Aorta (tissue), 5 donors: Measurements from ENCODE around the gene CELF3. TPM values are rescaled to one million over a fixed set of nuclear protein-coding genes. Genes with fewer than 3 reads are reported as not detected.

Experiments
- ATAC-seq: fragments of 200-7000 bp; cut with Tn5 transposase; one replicate; pipeline ENCODE4 v1.9.1; 2022; ENCODE audit warnings: moderate library complexity; ENCODE audit not compliant: low FRiP score
- DNase-seq, 2 donors: peaks; one replicate each; pipeline ENCODE4 v3.0.0-alpha.2; 2020
- H3K27ac ChIP-seq, 2 donors: one replicate each; pipeline ENCODE4 v1.5.1; 2013; ENCODE audit warnings: low read length in 2 of 2, mild to moderate bottlenecking in 2 of 2, moderate library complexity in 2 of 2, control low read depth in 1 of 2, inconsistent platforms in 1 of 2, low read depth in 1 of 2
- H3K27me3 ChIP-seq, 2 donors: one replicate each; pipeline ENCODE4 v1.6.1; 2013; ENCODE audit warnings: control low read depth in 1 of 2, low read length in 1 of 2, mild to moderate bottlenecking in 1 of 2, moderate library complexity in 1 of 2; ENCODE audit not compliant: insufficient read depth in 2 of 2, control insufficient read depth in 1 of 2
- H3K36me3 ChIP-seq, 2 donors: one replicate each; pipeline ENCODE4 v1.6.1; 2013; ENCODE audit warnings: control low read depth in 1 of 2, low read length in 1 of 2, mild to moderate bottlenecking in 1 of 2; ENCODE audit not compliant: insufficient read depth in 2 of 2, control insufficient read depth in 1 of 2
- H3K4me1 ChIP-seq, 2 donors: one replicate each; pipeline ENCODE4 v1.6.1; 2013; ENCODE audit warnings: low read length in 2 of 2, control low read depth in 1 of 2, mild to moderate bottlenecking in 1 of 2, moderate library complexity in 1 of 2; ENCODE audit not compliant: insufficient read depth in 2 of 2, control insufficient read depth in 1 of 2
- H3K4me3 ChIP-seq, 2 donors: one replicate each; pipeline ENCODE4 v1.5.1; 2013; ENCODE audit warnings: low read length in 2 of 2, control low read depth in 1 of 2, mild to moderate bottlenecking in 1 of 2
- H3K9me3 ChIP-seq: one replicate; pipeline ENCODE4 v1.6.1; 2013; ENCODE audit warnings: mild to moderate bottlenecking, low read length; ENCODE audit not compliant: control insufficient read depth
- WGBS, 2 donors: extraction: QIAGEN DNeasy Blood & Tissue Kit; methylation state at CpG; one replicate each; pipeline ENCODE4 v1.1.7; 2013; 5-methylcytosine and 5-hydroxymethylcytosine counted together
- intact Hi-C, 2 donors: fragments of 100-400 bp; cut with DNase I; formaldehyde crosslinking; loops; one replicate each; pipeline versions ENCODE4 v1.14.2 to v1.15.0; 2022
- polyA plus RNA-seq, 2 donors: library from polyadenylated mRNA; stranded (reverse); fragments of 200-250 nt; gene quantifications; one replicate each; pipeline ENCODE4 v1.2.3, GENCODE V29; 2013
- total RNA-seq, 2 donors: library from RNA; stranded (reverse); fragmentation: NEBNext Ultra II Directional; extraction: Animal tissue kit (Norgen Biotek cat#: 25700); gene quantifications; one replicate each; pipeline ENCODE4 v1.2.1, GENCODE V29; 2021
- donor health status: healthy with polysubstance abuse.
- donor health status: Bipolar disorder and iron deficiency.
- donor health status: DM: no; HTN: no; CAD: no.
- donor health status: DM: no; HTN: no; CAD: no.
- donor health status: DM: yes; HTN: yes; CAD: no.

Gene CELF3
- total and polyA plus RNA-seq, 4 donors: 0.13 TPM; not detected in 3

DNA sequence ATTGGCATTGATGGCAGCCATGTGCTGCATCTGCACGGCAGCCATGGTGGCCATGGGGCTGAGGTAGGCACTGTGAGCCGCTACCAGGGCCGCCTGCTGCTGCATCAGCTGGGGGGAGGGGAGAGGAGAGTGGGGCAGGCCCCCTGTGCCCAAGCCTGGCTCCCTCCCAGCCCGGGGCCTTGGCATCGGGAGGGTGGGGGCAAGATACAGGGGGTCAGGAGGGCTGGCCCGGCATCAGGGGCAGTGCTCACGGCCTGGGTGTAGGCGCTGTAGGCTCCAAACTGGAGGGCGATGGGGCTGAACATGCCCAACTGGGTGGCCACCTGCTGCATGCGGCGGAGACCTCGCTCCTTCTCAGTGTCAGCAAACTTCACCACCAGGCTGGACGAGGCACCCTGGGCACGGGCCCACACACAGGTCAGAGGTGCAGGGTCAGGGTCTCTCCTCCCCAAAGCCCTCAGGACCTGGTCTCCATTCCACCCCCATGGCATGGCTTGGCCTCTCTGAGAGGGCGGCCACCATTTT is 9.0 kb downstream of the CELF3 start:
- Histone ChIP-seq H3K36me3 (no peaks in the 10 kb centered on the region), H3K4me3 (no peak overlapping the region), H3K9me3 (no peaks in the 10 kb centered on the region), H3K27me3 (no peaks in the 10 kb centered on the region), H3K27ac (no peak overlapping the region), H3K4me1 (no peaks in the 10 kb centered on the region)
- WGBS, 2 donors: 90% methylated on average over 14 to 15 of the region's 15 CpGs
- intact Hi-C loops: no loop called here
- no peak for ATAC-seq
- no peak for DNase-seq

DNA sequence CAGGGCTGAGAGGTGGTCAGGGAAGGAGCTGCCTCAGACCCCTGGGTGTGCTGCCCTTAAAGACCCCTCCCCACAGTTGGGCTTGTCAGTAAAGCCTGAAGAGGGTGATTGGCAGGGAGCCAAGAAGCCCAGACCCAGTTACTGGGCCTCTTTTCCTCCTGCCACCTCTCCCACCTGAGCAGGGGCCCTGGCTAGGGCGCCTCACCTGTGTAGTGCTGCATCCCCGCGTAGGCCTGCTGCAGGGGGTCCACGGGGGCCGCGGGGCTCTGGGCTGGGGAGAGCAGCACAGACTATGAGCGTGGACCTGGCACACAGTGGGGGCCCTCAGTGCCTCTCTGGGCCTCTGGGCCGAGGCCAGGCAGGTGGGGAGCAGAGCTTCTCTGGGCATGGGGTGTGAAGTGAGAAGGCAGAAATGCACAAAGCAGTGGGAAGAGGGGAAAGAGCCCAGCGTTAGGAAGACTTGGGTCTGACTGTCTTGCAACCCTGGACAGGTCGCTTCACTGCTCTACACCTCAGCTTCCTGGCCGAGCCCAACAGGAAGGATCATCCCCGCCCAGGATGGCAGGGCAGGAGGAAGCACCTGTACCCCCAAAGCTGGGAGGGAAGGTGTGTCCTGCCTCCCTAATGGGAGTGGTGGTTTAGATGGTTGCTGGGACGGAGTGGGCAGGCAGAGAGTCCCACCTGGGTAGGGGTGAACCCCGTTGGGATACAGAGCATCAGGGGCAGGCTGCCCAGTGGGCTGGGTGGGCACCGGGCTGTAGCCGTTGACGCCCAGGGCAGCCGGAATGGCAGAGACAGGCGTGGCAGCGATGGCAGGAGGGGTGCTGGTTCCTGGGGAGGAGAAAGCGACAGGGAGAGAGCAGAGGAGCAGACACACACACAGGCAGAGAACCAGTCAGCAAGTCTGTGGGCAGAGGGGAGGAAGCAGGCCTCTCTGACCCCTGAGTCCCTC is 9.9 kb downstream of the CELF3 start:
- no peaks in the 10 kb centered on the region for H3K4me1 ChIP-seq
- H3K9me3 ChIP-seq: no peaks in the 10 kb centered on the region
- H3K36me3 ChIP-seq: no peaks in the 10 kb centered on the region
- no peak overlapping the region for H3K4me3 ChIP-seq
- no peak for DNase-seq
- intact Hi-C loops: no loop called here
- no peak overlapping the region for H3K27ac ChIP-seq
- 84% methylated on average over 20 to 21 of the region's 21 CpGs for WGBS, 2 donors
- no peak for ATAC-seq
- H3K27me3 ChIP-seq: no peaks in the 10 kb centered on the region

DNA sequence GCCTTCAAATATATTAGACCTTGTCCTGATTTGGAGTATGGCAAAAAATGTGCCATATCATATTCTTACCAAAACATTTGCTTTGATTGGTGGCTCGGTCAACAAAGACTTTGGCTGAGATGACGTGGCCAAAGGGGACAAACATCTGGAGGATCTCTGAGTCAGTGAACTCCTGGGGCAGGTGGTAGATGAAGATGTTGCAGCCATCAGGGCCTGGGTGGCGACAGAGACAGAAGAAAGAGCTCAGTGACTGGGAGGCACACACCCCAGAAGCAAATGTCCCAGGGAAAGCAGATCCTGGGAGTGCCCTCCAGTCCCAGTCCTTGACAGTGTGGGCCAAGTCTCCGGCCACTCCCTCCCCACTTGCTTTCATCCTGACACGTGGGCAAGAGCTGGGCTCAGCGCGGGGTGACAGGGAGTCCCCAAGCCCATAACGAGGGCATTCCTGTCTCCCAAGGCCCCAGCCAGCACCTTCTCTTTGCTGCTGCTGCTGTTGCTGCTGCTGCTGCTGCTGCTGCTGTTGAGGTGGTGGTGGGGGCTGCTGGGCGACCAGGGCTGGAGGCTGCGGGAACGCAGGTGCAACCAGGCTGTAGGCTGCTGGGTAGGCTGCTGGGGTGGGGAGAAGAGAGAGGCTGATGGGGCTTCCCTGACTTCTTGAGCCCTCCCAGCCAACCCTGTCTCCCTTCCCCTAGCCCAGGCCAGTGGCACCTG is 10.7 kb downstream of the CELF3 start:
- Histone ChIP-seq H3K27ac (no peak overlapping the region), H3K9me3 (no peaks in the 10 kb centered on the region), H3K4me3 (no peak overlapping the region), H3K27me3 (no peaks in the 10 kb centered on the region), H3K4me1 (no peaks in the 10 kb centered on the region), H3K36me3 (no peaks in the 10 kb centered on the region)
- intact Hi-C loops: no loop called here
- ATAC-seq (no peak), DNase-seq (no peak)
- WGBS, 2 donors: 51 to 58% methylated on average over 10 to 11 of the region's 11 CpGs

DNA sequence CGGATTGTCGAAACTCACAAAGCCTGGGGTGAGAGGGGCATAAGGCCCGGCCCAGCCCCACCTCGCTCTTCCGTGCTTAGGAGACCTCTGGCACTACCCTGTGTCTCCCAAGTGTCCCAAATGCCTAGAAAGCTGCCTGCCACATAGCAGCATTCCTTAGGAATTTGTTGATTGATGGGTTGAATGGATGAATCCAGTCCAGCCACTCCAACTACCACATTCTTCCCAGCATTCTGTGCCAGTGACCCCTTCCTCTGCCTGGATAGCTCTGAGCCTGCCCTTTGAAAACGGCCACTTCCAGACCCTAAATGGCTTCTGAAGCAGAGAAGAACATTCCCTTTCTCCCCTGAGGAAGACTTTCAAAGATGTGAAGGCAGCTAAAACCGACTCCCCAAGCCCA is 11.5 kb downstream of the CELF3 start:
- ATAC-seq: no peak
- no peaks in the 10 kb centered on the region for H3K27me3 ChIP-seq
- 65 to 69% methylated on average over 7 of the region's 7 CpGs for WGBS, 2 donors
- no peak for DNase-seq
- no peak overlapping the region for H3K27ac ChIP-seq
- H3K4me3 ChIP-seq: no peak overlapping the region
- no peaks in the 10 kb centered on the region for H3K4me1 ChIP-seq
- H3K36me3 ChIP-seq: no peaks in the 10 kb centered on the region
- H3K9me3 ChIP-seq: no peaks in the 10 kb centered on the region
- intact Hi-C loops: no loop called here

DNA sequence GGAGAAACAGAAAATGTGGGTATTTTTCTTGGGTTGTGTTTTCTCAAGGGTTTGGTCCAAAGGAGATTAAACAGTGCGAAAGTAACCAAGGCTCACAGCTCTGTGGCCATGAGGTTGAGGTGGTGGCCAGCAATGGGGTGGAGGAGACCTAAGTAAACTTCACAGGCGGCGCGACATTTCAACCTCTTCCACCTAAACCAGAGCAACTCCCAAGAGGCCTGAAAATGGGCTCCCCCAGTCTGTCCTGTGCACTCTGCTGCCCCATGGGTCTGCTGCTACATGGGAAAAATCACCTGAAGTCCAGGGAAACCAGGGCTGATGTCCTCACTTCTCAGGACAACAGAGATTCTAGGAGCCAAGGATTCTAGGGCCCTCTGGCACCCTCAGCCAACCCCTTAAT is 12.4 kb downstream of the CELF3 start:
- no peaks in the 10 kb centered on the region for H3K9me3 ChIP-seq
- peaks cover 2 to 4% of the 10 kb centered on the region in 2 donors for H3K36me3 ChIP-seq
- H3K27ac ChIP-seq: no peak overlapping the region
- intact Hi-C loops: no loop called here
- DNase-seq (no peak), ATAC-seq (no peak)
- no peak overlapping the region for H3K4me3 ChIP-seq
- no peaks in the 10 kb centered on the region for H3K27me3 ChIP-seq
- 80 to 84% methylated on average over 4 of the region's 4 CpGs for WGBS, 2 donors
- no peaks in the 10 kb centered on the region for H3K4me1 ChIP-seq

DNA sequence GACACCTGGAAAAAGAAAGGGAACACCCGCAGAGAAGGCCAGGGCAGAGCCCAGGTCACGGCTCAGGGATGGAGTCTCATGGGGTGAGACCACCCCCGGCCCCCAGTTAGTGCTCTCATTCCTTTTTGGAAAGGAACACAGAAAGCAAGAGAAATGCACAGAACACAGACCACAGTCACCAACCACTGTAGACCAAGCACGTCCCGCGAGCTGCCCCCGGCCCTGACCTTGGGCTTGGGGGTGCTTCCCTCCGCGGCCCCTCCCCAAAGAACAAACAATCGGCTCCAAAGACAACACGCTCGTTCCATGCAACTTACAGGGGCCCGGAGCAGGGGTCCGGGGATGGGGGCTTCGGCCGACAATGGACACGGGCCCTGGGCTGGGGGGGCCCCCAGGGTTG is 12.8 kb downstream of the CELF3 start:
- DNase-seq (no peak), ATAC-seq (no peak)
- intact Hi-C loops: no loop called here
- Histone ChIP-seq H3K36me3 (peaks cover 5% of the 10 kb centered on the region in 2 donors), H3K4me3 (no peak overlapping the region), H3K4me1 (no peaks in the 10 kb centered on the region), H3K27me3 (no peaks in the 10 kb centered on the region), H3K9me3 (no peaks in the 10 kb centered on the region), H3K27ac (no peak overlapping the region)
- 75 to 77% methylated on average over 17 of the region's 17 CpGs for WGBS, 2 donors

DNA sequence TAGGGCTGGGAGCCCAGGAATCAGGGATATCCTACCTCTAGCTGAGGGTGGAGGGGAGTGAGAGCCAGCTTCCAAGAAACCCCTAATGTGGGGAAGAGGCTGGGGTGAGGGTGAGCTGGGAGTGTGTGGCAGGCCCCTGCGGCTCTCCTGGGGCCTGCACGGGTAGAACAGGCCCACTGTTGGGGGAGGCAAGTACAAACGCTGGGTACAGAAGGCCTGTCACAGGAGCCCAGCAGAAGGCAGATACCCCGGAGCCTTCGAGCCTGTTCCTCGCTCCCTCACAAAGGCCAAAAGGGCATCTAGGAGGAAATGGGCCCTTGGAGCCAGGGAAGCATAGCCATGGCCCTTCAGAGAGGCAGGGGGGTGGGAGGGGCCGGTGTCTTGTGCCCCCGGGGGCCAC is 13.7 kb downstream of the CELF3 start:
- Histone ChIP-seq H3K9me3 (no peaks in the 10 kb centered on the region), H3K27ac (no peak overlapping the region), H3K4me1 (no peaks in the 10 kb centered on the region), H3K27me3 (no peaks in the 10 kb centered on the region), H3K4me3 (no peak overlapping the region), H3K36me3 (peaks cover 5 to 8% of the 10 kb centered on the region in 2 donors)
- no peak for ATAC-seq
- intact Hi-C loops: no loop called here
- no peak for DNase-seq
- 35% methylated on average over 8 of the region's 8 CpGs for whole genome bisulfite sequencing, 2 donors

DNA sequence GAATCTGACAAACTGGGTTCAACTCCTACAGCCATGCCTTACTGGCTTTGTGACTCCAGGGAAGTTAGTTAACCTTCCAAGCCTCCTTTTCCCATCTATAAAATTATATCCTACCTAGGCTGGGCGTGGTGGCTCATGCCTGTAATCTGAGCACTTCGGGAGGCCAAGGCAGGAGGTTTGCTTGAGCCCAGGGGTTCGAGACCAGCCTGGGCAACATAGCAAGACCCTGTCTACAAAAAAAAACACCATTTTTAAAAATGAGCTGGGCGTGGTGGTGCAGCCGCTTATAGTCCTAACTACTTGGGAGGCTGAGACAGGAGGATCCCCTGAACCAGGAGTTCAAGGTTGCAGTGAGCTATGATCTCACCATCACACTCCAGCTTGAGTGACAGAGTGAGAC is 15.1 kb downstream of the CELF3 start:
- ATAC-seq (no peak), DNase-seq (no peak)
- WGBS, 2 donors: 94 to 96% methylated on average over 5 of the region's 5 CpGs
- H3K36me3 ChIP-seq: peaks cover 5 to 11% of the 10 kb centered on the region in 2 donors
- H3K27ac ChIP-seq: no peak overlapping the region
- H3K27me3 ChIP-seq: no peaks in the 10 kb centered on the region
- no peaks in the 10 kb centered on the region for H3K9me3 ChIP-seq
- no peaks in the 10 kb centered on the region for H3K4me1 ChIP-seq
- intact Hi-C loops: no loop called here
- no peak overlapping the region for H3K4me3 ChIP-seq
